Thyroid gland (tissue), 4 donors: ENCODE data around the gene RGS16. TPM values are rescaled to one million over a fixed set of nuclear protein-coding genes. Genes with fewer than 3 reads are reported as not detected.

Experiments used
- DNase-seq, 2 donors: peaks; one replicate each; pipeline ENCODE4 v3.0.0-alpha.2; 2019
- H3K27ac ChIP-seq, 3 donors: fragments of 200-600 bp; sonication (generic); 1 replicate in 2 of 3; 2 replicates in 1 of 3; pipeline ENCODE4 v1.5.1; 2016 to 2019; ENCODE audit warnings: mild to moderate bottlenecking in 1 of 3, moderate library complexity in 1 of 3
- H3K27me3 ChIP-seq: fragments of 200-600 bp; sonication (generic); one replicate; pipeline ENCODE4 v1.5.1; 2019
- H3K36me3 ChIP-seq, 2 donors: fragments of 200-600 bp; sonication (generic); one replicate each; pipeline ENCODE4 v1.5.1; 2016 to 2019
- H3K4me1 ChIP-seq, 2 donors: fragments of 200-600 bp; sonication (generic); one replicate each; pipeline ENCODE4 v1.5.1; 2017 to 2019
- H3K4me3 ChIP-seq, 3 donors: fragments of 200-600 bp; sonication (generic); replicated peaks in 1 of 3; 1 replicate in 2 of 3; 2 replicates in 1 of 3; pipeline ENCODE4 v1.5.1; 2016; ENCODE audit warnings: mild to moderate bottlenecking in 1 of 3
- H3K9me3 ChIP-seq: fragments of 200-600 bp; sonication (generic); one replicate; pipeline ENCODE4 v1.5.1; 2017
- POLR2A ChIP-seq, 2 donors: fragments of 450-650 bp; IDR thresholded peaks; one replicate each; pipeline ENCODE4 v1.6.1; 2017; ENCODE audit warnings: antibody characterized with exemption in 2 of 2, mild to moderate bottlenecking in 2 of 2, moderate library complexity in 1 of 2
- WGBS, 2 donors: methylation state at CpG; one replicate each; pipeline ENCODE4 v1.1.5; 2017; 5-methylcytosine and 5-hydroxymethylcytosine counted together
- intact Hi-C: fragments of 100-400 bp; cut with DNase I; formaldehyde crosslinking; loops from one replicate; pipeline ENCODE4 v1.15.1; 2023
- total RNA-seq, 4 donors: library from RNA; depleted of rRNA; stranded (reverse); fragments of >200 nt; gene quantifications; one replicate each; pipeline ENCODE4 v1.2.3, GENCODE V29; 2016
- TF ChIP-seq, protein P1 (sequence below), 6 experiments: fragments of 200-600 bp in 3 of 6; fragments of 450-650 bp in 3 of 6; sonication (generic) in 3 of 6; IDR thresholded peaks; one replicate each; pipeline ENCODE4 v1.5.1; 2016 to 2019; ENCODE audit warnings: antibody characterized with exemption in 6 of 6, mild to moderate bottlenecking in 2 of 6, inconsistent platforms in 1 of 6, moderate library complexity in 1 of 6

The RGS16 gene
- total RNA-seq, 4 donors from 2014 or later, result 22.2 to 35.7 (median 29.1) TPM

DNA sequence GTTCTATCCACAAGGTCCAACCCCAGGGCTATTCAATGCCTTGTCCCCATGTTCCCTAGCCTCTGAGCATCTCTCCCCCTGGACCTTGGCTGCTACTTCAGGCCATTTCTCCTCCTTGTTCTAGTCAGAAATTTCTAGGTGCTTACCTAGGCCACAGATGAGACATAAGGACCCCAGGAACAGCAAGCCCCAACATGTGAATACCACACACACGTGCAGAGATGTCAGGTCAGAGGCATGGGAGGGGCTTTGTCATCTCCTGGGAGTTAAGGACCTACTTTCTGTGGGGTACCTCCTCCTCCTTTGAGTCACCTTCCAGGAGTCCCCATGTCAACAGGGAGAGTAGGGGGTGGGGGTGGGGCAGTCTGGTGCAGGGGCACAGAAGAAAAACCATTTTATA lies 7.1 kb upstream of the RGS16 start:
- no peaks in the 10 kb centered on the region for H3K9me3 ChIP-seq
- no peak for DNase-seq
- H3K27ac ChIP-seq, result no peak overlapping the region
- WGBS, 2 donors, result 100% methylated on average over 1 of the region's 1 CpG
- no peak overlapping the region for H3K4me3 ChIP-seq
- H3K27me3 ChIP-seq, result no peaks in the 10 kb centered on the region
- no peaks in the 10 kb centered on the region for H3K36me3 ChIP-seq
- peaks cover 13 to 23% of the 10 kb centered on the region in 2 donors for H3K4me1 ChIP-seq
- TF ChIP-seq, protein P1, sequence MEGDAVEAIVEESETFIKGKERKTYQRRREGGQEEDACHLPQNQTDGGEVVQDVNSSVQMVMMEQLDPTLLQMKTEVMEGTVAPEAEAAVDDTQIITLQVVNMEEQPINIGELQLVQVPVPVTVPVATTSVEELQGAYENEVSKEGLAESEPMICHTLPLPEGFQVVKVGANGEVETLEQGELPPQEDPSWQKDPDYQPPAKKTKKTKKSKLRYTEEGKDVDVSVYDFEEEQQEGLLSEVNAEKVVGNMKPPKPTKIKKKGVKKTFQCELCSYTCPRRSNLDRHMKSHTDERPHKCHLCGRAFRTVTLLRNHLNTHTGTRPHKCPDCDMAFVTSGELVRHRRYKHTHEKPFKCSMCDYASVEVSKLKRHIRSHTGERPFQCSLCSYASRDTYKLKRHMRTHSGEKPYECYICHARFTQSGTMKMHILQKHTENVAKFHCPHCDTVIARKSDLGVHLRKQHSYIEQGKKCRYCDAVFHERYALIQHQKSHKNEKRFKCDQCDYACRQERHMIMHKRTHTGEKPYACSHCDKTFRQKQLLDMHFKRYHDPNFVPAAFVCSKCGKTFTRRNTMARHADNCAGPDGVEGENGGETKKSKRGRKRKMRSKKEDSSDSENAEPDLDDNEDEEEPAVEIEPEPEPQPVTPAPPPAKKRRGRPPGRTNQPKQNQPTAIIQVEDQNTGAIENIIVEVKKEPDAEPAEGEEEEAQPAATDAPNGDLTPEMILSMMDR (IDR thresholded peaks at IDR 0.05), result no peak
- TF ChIP-seq POLR2A (IDR thresholded peaks at IDR 0.05), result no peak
- intact Hi-C loops, result loop anchor here (10.0 kb wide), 1 partner anchor 53 kb away; no protein-coding TSS in a partner anchor

DNA sequence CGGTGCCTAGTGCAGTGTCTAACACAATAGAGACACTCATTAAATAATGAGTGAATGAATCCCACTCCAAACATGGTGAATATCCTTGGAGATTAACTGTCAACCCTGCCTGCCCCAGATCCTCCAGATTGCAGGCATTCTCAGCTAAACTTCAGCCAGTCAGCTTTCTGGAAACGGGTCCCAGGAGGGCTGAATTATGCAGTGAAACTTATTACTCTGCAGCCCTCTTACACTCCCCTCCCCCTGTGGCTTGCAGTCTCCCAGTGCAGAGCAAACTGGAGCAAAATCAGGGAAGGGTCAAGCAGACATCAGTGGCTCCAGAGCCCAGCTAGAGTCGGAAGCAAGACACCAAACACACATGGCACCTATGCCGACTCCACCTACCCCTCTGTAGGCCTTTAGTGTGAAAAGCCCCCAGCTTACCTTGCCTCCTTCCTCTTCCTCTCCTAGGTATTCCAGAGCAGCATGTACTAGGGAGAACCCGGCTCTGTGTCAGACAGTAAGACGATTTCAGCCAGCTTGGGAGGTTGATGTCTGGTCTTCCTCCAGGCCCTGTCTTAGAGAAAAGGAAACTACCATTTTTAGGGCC lies 6.5 kb upstream of the RGS16 start:
- Histone ChIP-seq H3K27me3 (no peaks in the 10 kb centered on the region), H3K27ac (no peak overlapping the region), H3K4me1 (peaks cover 6 to 23% of the 10 kb centered on the region in 2 donors), H3K36me3 (no peaks in the 10 kb centered on the region), H3K9me3 (no peaks in the 10 kb centered on the region), H3K4me3 (no peak overlapping the region)
- WGBS, 2 donors, result 74 to 90% methylated on average over 6 of the region's 6 CpGs
- intact Hi-C loops, result loop anchor here (10.0 kb wide), 1 partner anchor 54 kb away; no protein-coding TSS in a partner anchor
- no peak for DNase-seq
- TF ChIP-seq POLR2A (IDR thresholded peaks at IDR 0.05), result no peak
- TF ChIP-seq, protein P1 (IDR thresholded peaks at IDR 0.05), result no peak

DNA sequence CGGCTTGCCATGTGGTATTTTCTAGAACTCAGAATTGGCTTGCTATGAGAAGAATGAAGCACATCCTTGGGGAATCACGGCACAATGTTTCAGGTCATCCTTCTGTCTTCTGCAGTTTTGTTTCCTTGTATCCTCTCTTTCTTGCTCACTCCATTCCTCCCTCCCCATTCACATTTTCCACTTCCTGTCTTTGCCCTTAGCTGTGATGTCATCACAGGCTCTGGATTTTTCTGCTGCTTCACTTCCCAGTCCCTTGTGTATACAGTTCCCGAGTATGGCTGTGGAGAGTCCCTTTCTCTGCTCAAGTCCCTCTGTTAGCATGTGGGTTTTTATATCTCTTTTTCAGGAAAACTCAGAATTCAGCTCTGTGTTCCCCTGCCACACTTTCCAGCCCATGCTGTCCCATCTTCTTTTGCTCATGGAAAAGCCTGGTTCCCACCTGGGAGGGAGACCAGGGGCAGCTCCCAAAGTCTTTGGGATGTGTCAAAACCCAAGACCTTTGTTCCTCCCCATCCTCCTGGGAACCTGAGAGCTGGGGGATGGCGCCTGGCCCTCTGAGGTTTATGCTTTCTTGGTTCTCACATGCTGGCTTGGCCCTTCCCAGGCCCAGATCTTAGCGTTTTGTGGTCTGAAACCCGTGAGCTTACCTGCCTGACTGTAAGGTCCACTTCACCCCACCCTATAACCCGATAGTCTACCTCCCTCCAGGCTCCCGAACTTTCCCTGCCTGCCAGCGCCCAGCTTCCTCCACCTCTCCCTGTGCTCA lies 4.8 kb upstream of the RGS16 start:
- H3K27ac ChIP-seq, result peak overlapping the region in 1 of 3 donors; percentile 51
- WGBS, 2 donors, result 77 to 84% methylated on average over 9 of the region's 9 CpGs
- no peaks in the 10 kb centered on the region for H3K27me3 ChIP-seq
- H3K9me3 ChIP-seq, result no peaks in the 10 kb centered on the region
- intact Hi-C loops, result no loop called here
- peaks cover 0 to 17% of the 10 kb centered on the region in 2 donors for H3K4me1 ChIP-seq
- no peak for DNase-seq
- TF ChIP-seq, protein P1 (IDR thresholded peaks at IDR 0.05), result no peak
- no peak for TF ChIP-seq POLR2A (IDR thresholded peaks at IDR 0.05)
- no peak overlapping the region for H3K4me3 ChIP-seq
- no peaks in the 10 kb centered on the region for H3K36me3 ChIP-seq

DNA sequence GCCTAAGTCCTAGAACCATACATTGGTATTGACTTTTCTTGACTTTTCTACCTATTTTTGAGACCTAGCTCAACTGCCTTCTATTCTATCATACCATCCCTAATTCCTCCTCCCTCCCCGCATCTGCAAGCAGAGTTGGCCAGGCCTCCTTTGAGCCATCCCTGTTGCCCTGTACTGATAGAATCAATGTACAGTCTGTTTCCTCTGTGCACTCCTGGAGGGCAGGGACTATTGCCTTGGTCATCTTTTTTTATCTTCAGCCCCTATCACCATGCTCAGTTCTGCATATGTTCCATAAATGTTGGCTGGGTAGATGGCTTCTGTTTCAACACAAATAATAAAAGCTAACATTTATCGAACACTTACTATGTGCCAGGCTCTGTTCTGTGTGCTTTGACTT lies 4.0 kb upstream of the RGS16 start:
- no peak for DNase-seq
- no peaks in the 10 kb centered on the region for H3K9me3 ChIP-seq
- peaks cover 0 to 13% of the 10 kb centered on the region in 2 donors for H3K4me1 ChIP-seq
- TF ChIP-seq, protein P1 (IDR thresholded peaks at IDR 0.05), result no peak
- no peak for TF ChIP-seq POLR2A (IDR thresholded peaks at IDR 0.05)
- 87 to 97% methylated on average over 2 of the region's 2 CpGs for WGBS, 2 donors
- H3K27ac ChIP-seq, result no peak overlapping the region
- no peaks in the 10 kb centered on the region for H3K27me3 ChIP-seq
- no peaks in the 10 kb centered on the region for H3K36me3 ChIP-seq
- no peak overlapping the region for H3K4me3 ChIP-seq
- intact Hi-C loops, result no loop called here

DNA sequence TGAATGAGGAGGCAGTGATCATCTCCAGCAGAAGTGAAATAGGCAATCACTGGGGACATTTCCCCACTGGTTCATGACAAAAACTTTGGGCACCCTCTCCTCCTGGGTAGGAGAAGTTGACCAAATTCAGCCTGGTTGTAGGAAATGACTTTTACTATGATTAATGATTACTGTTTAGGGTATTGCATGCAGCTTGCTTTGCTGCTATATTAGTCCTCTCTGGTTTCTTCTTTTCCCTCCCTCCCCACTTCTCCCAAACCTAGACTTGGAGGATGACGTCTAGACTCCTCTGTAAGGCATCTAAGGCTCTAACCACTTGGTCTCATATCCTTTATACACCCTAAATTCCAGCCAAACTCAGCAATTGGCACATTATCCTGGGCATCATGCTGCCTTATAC lies 3.4 kb upstream of the RGS16 start:
- no peak overlapping the region for H3K27ac ChIP-seq
- no peak overlapping the region for H3K4me3 ChIP-seq
- 86 to 97% methylated on average over 1 of the region's 1 CpG for WGBS, 2 donors
- H3K36me3 ChIP-seq, result peaks cover 0 to 3% of the 10 kb centered on the region in 2 donors
- H3K9me3 ChIP-seq, result no peaks in the 10 kb centered on the region
- no peak for DNase-seq
- no peaks in the 10 kb centered on the region for H3K27me3 ChIP-seq
- intact Hi-C loops, result no loop called here
- TF ChIP-seq, protein P1 (IDR thresholded peaks at IDR 0.05), result no peak
- no peak for TF ChIP-seq POLR2A (IDR thresholded peaks at IDR 0.05)
- peaks cover 0 to 15% of the 10 kb centered on the region in 2 donors for H3K4me1 ChIP-seq
